ENCODE measurements around the gene ZNF664. TPM values are rescaled to one million over a fixed set of nuclear protein-coding genes. Genes with fewer than 3 reads are reported as not detected.

Gene ZNF664
- total and polyA plus RNA-seq, 2 donors (not counting 1 experiment from before 2014, with no cell fraction given): 14.3 to 47.1 TPM

- POLR2A ChIA-PET: no interaction called here
- 45% methylated on average over 2 of the region's 6 CpGs for WGBS (ENCODE audit: insufficient coverage)
Measured at GRCh38 chr12:124036657-124037109, 63.7 kb downstream of the ZNF664 start.

GRCh38 chr12:124037331-124037730, 64.3 kb downstream of the ZNF664 start:
- no peaks in the 10 kb centered on the region for H3K9me3 ChIP-seq (ENCODE audit: control extremely low read depth in 1 of 3, control insufficient read depth in 2 of 3, insufficient read depth in 1 of 3, low read length in 2 of 3)
- no peak overlapping the region for H3K4me3 ChIP-seq (ENCODE audit: control extremely low read depth in 1 of 5, extremely low read depth in 1 of 5, insufficient read depth in 1 of 5, low read depth in 2 of 5, low read length in 4 of 5)
- H3K4me2 ChIP-seq (replicated peaks; ENCODE audit: low read depth, low read length, poor library complexity, severe bottlenecking): no peak overlapping the region
- intact Hi-C loops (cut with micrococcal nuclease): no loop called here
- H3K27me3 Mint-ChIP-seq: peaks cover 16% of the 10 kb centered on the region
- H3K4me1 ChIP-seq (ENCODE audit: control insufficient read depth in 2 of 2, insufficient read depth in 2 of 2, low read length in 2 of 2): no peaks in the 10 kb centered on the region
- ATAC-seq (ENCODE audit: low read depth) (no peak), DNase-seq (no peak)
- ChIA-PET POLR2A (interaction anchor here (0.7 kb wide), 1 partner anchor 10 kb away, joined by 7 read pairs; no protein-coding TSS in a partner anchor), CTCF (interaction anchor here (0.7 to 7.2 kb wide), 8 partner anchors 8 to 873 kb away, joined by 3 to 160 read pairs (median 3); no protein-coding TSS in a partner anchor)
- no peak overlapping the region for H3K9ac ChIP-seq (ENCODE audit: low read length)
- no peak overlapping the region for H2AFZ ChIP-seq (ENCODE audit: insufficient read depth, low read depth, low read length, poor library complexity, severe bottlenecking)
- H3K79me2 ChIP-seq (ENCODE audit: control insufficient read depth, insufficient read depth, low read length): no peaks in the 10 kb centered on the region
- H3K9me3 Mint-ChIP-seq (ENCODE audit: insufficient read depth): no peaks in the 10 kb centered on the region
- no peaks in the 10 kb centered on the region for H4K20me1 ChIP-seq (ENCODE audit: control insufficient read depth, insufficient read depth, low read length, poor library complexity, severe bottlenecking)
- no peaks in the 10 kb centered on the region for H3K27me3 ChIP-seq (replicated peaks in 1 of 4; ENCODE audit: control extremely low read depth in 1 of 4, control insufficient read depth in 3 of 4, insufficient read depth in 4 of 4, low read length in 3 of 4)
- TF ChIP-seq, protein P1, sequence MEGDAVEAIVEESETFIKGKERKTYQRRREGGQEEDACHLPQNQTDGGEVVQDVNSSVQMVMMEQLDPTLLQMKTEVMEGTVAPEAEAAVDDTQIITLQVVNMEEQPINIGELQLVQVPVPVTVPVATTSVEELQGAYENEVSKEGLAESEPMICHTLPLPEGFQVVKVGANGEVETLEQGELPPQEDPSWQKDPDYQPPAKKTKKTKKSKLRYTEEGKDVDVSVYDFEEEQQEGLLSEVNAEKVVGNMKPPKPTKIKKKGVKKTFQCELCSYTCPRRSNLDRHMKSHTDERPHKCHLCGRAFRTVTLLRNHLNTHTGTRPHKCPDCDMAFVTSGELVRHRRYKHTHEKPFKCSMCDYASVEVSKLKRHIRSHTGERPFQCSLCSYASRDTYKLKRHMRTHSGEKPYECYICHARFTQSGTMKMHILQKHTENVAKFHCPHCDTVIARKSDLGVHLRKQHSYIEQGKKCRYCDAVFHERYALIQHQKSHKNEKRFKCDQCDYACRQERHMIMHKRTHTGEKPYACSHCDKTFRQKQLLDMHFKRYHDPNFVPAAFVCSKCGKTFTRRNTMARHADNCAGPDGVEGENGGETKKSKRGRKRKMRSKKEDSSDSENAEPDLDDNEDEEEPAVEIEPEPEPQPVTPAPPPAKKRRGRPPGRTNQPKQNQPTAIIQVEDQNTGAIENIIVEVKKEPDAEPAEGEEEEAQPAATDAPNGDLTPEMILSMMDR (IDR thresholded peaks at IDR 0.05): no peak
- no peak for TF ChIP-seq EZH2 (IDR thresholded peaks at IDR 0.05; ENCODE audit: borderline replicate concordance, insufficient read depth, low read depth, low read length, poor library complexity, severe bottlenecking)
- no peak overlapping the region for H3K27ac ChIP-seq (ENCODE audit: low read length in 2 of 2)
- H3K4me1 Mint-ChIP-seq: no peaks in the 10 kb centered on the region
- WGBS (ENCODE audit: insufficient coverage): no CpG with 5 or more reads among the region's 1 CpG
- H3K27ac Mint-ChIP-seq: no peak overlapping the region
- no peak overlapping the region for H3K4me3 Mint-ChIP-seq
- H3K36me3 ChIP-seq (replicated peaks in 1 of 2; ENCODE audit: control extremely low read depth in 1 of 2, control insufficient read depth in 1 of 2, extremely low read depth in 1 of 2, insufficient read depth in 2 of 2, low read length in 1 of 2): no peaks in the 10 kb centered on the region

More at GRCh38 chr12:124036657-124037109, 63.7 kb downstream of the ZNF664 start:
- Histone ChIP-seq H3K4me1 (ENCODE audit: control insufficient read depth in 2 of 2, insufficient read depth in 2 of 2, low read length in 2 of 2) (no peaks in the 10 kb centered on the region), H3K79me2 (ENCODE audit: control insufficient read depth, insufficient read depth, low read length) (no peaks in the 10 kb centered on the region), H3K27me3 (replicated peaks in 1 of 4; ENCODE audit: control extremely low read depth in 1 of 4, control insufficient read depth in 3 of 4, insufficient read depth in 4 of 4, low read length in 3 of 4) (no peaks in the 10 kb centered on the region), H3K36me3 (replicated peaks in 1 of 2; ENCODE audit: control extremely low read depth in 1 of 2, control insufficient read depth in 1 of 2, extremely low read depth in 1 of 2, insufficient read depth in 2 of 2, low read length in 1 of 2) (no peaks in the 10 kb centered on the region), H3K9ac (ENCODE audit: low read length) (no peak overlapping the region), H3K4me3 (ENCODE audit: control extremely low read depth in 1 of 5, extremely low read depth in 1 of 5, insufficient read depth in 1 of 5, low read depth in 2 of 5, low read length in 4 of 5) (no peak overlapping the region), H3K4me2 (replicated peaks; ENCODE audit: low read depth, low read length, poor library complexity, severe bottlenecking) (no peak overlapping the region), H3K27ac (ENCODE audit: low read length in 2 of 2) (no peak overlapping the region), H4K20me1 (ENCODE audit: control insufficient read depth, insufficient read depth, low read length, poor library complexity, severe bottlenecking) (no peaks in the 10 kb centered on the region), H2AFZ (ENCODE audit: insufficient read depth, low read depth, low read length, poor library complexity, severe bottlenecking) (peak overlapping the region; percentile 5), H3K9me3 (ENCODE audit: control extremely low read depth in 1 of 3, control insufficient read depth in 2 of 3, insufficient read depth in 1 of 3, low read length in 2 of 3) (no peaks in the 10 kb centered on the region)
- Mint-ChIP-seq H3K4me3 (no peak overlapping the region), H3K9me3 (ENCODE audit: insufficient read depth) (no peaks in the 10 kb centered on the region), H3K27me3 (peaks cover 16% of the 10 kb centered on the region), H3K27ac (no peak overlapping the region), H3K4me1 (no peaks in the 10 kb centered on the region)
- ATAC-seq (ENCODE audit: low read depth) (no peak), DNase-seq (peak; percentile 68)
- CTCF ChIA-PET: interaction anchor here (0.7 to 7.2 kb wide), 15 partner anchors 9 to 873 kb away, joined by 3 to 160 read pairs (median 3); no protein-coding TSS in a partner anchor
- TF ChIP-seq EZH2 (IDR thresholded peaks at IDR 0.05; ENCODE audit: borderline replicate concordance, insufficient read depth, low read depth, low read length, poor library complexity, severe bottlenecking): no peak
- TF ChIP-seq, protein P1 (IDR thresholded peaks at IDR 0.05): peak; percentile 98
- intact Hi-C loops (cut with micrococcal nuclease): loop anchor here (1.0 kb wide), 2 partner anchors 731 to 736 kb away; no protein-coding TSS in a partner anchor
